ENCODE measurements around the gene MAP1A.

- no peak for TF ChIP-seq POLR2A (IDR thresholded peaks at IDR 0.05)
- TF ChIP-seq, protein P1, sequence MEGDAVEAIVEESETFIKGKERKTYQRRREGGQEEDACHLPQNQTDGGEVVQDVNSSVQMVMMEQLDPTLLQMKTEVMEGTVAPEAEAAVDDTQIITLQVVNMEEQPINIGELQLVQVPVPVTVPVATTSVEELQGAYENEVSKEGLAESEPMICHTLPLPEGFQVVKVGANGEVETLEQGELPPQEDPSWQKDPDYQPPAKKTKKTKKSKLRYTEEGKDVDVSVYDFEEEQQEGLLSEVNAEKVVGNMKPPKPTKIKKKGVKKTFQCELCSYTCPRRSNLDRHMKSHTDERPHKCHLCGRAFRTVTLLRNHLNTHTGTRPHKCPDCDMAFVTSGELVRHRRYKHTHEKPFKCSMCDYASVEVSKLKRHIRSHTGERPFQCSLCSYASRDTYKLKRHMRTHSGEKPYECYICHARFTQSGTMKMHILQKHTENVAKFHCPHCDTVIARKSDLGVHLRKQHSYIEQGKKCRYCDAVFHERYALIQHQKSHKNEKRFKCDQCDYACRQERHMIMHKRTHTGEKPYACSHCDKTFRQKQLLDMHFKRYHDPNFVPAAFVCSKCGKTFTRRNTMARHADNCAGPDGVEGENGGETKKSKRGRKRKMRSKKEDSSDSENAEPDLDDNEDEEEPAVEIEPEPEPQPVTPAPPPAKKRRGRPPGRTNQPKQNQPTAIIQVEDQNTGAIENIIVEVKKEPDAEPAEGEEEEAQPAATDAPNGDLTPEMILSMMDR (IDR thresholded peaks at IDR 0.05) = no peak
- no peak for TF ChIP-seq POLR2AphosphoS5 (IDR thresholded peaks at IDR 0.05)
- TF ChIP-seq EP300 (IDR thresholded peaks at IDR 0.05) = no peak
Observed at GRCh38 chr15:43534897-43535296, 17.5 kb downstream of the MAP1A start.
